ENCODE measurements around the gene EMC8. TPM values are rescaled to one million over a fixed set of nuclear protein-coding genes. Genes with fewer than 3 reads are reported as not detected.

EMC8 gene
- total RNA-seq, 2 donors from 2014 or later, result 32.5 to 40.1 TPM

DNA sequence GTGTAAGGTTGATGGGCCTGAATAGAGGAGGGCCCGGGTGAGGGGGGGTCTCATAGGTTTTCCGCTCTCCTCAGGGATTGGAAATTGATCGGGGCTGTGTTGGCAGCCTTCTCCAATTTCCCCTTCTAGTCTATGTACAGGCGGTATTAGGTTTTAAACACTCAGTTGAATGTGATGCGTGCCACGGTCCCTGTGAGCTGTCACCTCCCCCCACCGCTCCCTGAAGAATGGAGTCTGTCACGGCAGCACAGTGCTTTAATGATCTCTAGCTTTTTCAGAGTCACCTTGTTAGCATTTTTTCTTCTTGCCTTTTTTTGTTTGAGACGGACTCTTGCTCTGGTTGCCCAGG is 951 bp upstream of the EMC8 start:
- H3K9me3 ChIP-seq (ENCODE audit: control insufficient read depth, low read length, poor library complexity, severe bottlenecking), result no peaks in the 10 kb centered on the region
- peaks cover 37% of the 10 kb centered on the region for H3K4me1 Mint-ChIP-seq
- H3K27me3 Mint-ChIP-seq, result no peaks in the 10 kb centered on the region
- ATAC-seq (peak; percentile 53), DNase-seq (peak in 1 of 3 donors; percentile 21)
- peak overlapping the region; percentile 91 for H3K4me3 Mint-ChIP-seq
- H3K27ac Mint-ChIP-seq, result peak overlapping the region; percentile 98
- H3K36me3 Mint-ChIP-seq (ENCODE audit: low read depth), result peaks cover 21% of the 10 kb centered on the region

DNA sequence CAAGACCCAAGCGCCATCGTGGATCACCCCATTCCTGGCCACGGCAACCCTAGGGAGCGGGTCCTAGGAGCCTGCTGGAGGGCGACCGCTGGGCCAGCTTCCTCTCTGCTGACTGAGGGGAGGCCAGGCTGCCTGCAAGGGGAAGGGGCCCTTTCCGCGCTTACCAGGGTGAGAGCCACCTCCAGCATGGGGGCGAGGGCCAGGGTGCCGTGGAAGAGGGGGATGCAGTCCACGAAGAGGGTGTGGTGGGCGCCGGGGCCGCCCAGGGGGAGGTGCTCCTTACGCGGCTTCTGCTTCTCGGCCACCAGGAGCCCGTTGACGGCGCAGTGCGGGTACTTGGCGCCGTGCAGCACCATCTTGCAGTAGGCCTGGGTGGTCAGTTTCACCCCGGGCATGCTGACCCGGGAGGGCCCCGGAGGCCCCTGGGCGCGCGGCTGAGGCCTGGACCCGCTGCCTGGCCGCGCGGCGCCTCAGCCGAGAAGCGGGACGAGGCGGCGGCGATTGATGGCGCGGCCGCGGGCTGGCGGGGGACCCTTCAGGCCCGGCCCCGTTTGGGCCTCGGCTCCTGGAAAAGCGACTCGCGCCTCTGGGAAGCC is 345 bp downstream of the EMC8 start:
- Mint-ChIP-seq H3K4me1 (peaks cover 42% of the 10 kb centered on the region), H3K27me3 (no peaks in the 10 kb centered on the region), H3K4me3 (peak overlapping the region; percentile 91), H3K36me3 (ENCODE audit: low read depth) (peaks cover 18% of the 10 kb centered on the region), H3K27ac (peak overlapping the region; percentile 98)
- ATAC-seq (peak; percentile 21), DNase-seq (peak in 2 of 3 donors; percentile 18 to 19)
- H3K9me3 ChIP-seq (ENCODE audit: control insufficient read depth, low read length, poor library complexity, severe bottlenecking), result no peaks in the 10 kb centered on the region

DNA sequence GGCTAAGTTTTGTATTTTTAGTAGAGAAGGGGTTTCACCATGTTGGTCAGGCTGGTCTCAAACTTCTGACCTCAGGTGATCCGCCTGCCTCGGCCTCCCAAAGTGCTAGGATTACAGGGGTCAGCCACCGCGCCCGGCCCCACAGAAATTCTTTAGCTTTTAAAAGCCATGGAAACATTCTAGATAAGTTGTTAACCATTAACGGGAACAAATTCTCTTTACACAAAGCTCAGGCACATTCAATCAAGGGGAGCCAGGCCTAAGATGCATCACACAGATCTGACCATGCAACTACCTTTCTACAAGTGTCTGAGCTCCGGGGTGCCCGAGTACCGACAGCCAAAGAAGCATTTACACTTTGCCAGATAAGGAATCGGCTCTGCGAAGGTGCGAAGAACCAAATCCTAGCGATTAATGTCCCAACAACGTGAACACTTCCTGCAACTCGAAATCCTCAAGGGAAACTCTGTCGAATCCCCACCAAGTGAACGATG is 1.0 kb downstream of the EMC8 start:
- Mint-ChIP-seq H3K36me3 (ENCODE audit: low read depth) (peaks cover 12% of the 10 kb centered on the region), H3K4me3 (peak overlapping the region; percentile 91), H3K4me1 (peaks cover 39% of the 10 kb centered on the region), H3K27ac (peak overlapping the region; percentile 98), H3K27me3 (no peaks in the 10 kb centered on the region)
- no peak for DNase-seq
- no peaks in the 10 kb centered on the region for H3K9me3 ChIP-seq (ENCODE audit: control insufficient read depth, low read length, poor library complexity, severe bottlenecking)
- no peak for ATAC-seq

DNA sequence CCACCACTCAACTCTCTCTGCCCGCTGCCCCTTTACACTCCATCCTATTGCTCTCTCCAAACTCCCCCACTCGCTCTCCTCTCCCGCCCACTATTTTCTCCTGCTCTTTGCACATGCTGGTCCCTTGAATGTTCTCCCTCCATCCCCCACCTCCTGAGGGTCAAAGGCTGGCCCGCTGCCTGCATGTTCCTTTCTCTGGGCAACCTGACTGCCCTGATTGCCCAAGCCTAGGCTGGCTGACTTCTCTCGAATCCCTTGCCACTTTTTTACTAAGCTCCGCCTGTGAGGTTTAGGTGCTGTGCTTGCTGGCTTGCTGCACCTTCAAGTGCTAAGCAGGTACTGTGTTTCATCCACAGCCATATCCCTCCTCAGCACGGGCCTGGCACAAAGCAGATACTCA is 2.7 kb downstream of the EMC8 start:
- H3K27ac Mint-ChIP-seq, result peak overlapping the region; percentile 86
- H3K27me3 Mint-ChIP-seq, result no peaks in the 10 kb centered on the region
- no peaks in the 10 kb centered on the region for H3K9me3 ChIP-seq (ENCODE audit: control insufficient read depth, low read length, poor library complexity, severe bottlenecking)
- H3K36me3 Mint-ChIP-seq (ENCODE audit: low read depth), result peaks cover 7% of the 10 kb centered on the region
- DNase-seq (no peak), ATAC-seq (no peak)
- peak overlapping the region; percentile 28 for H3K4me3 Mint-ChIP-seq
- peaks cover 37% of the 10 kb centered on the region for H3K4me1 Mint-ChIP-seq

DNA sequence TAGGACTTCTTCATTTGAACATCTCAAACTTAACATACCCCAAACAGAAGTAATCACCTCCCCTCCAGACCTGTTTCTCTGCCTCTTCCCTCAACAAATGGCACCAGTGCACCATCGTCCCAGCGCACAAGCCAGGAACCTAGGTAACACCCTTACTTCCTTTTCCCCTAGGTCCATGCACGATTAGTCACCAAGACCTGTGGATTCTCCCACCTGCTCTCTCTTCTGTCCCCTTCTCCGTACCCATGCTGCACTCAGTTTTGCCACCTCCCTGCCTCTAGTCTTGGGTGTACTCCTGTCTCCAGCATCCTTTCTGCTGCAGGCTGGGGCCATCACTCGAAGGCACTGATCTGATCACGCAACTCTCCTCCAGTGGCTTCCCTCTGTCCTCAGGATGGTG is 3.2 kb downstream of the EMC8 start:
- DNase-seq (no peak), ATAC-seq (no peak)
- Mint-ChIP-seq H3K4me1 (peaks cover 38% of the 10 kb centered on the region), H3K4me3 (peak overlapping the region; percentile 28), H3K27ac (peak overlapping the region; percentile 86), H3K27me3 (no peaks in the 10 kb centered on the region), H3K36me3 (ENCODE audit: low read depth) (peaks cover 7% of the 10 kb centered on the region)
- H3K9me3 ChIP-seq (ENCODE audit: control insufficient read depth, low read length, poor library complexity, severe bottlenecking), result no peaks in the 10 kb centered on the region

DNA sequence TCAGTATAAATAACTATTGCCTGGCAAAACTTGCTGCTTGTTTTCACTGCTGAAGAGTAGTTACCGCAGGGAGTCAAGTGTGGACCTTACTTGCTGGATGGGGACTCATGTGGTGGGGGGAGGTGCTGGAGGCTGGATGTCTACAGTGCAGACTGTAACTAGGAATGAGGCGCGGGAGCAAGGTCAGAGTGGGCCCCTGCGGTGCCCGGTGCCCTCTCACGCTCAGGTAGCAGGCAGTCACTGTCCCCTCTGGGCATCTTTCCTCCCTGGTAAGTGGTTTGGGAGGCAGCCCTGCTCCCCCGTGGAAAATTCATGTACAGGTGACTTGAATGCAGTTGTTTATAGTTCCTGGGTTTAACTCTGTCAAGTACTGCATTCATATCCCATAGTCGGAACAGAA is 4.6 kb downstream of the EMC8 start:
- no peaks in the 10 kb centered on the region for H3K27me3 Mint-ChIP-seq
- DNase-seq, result no peak
- no peaks in the 10 kb centered on the region for H3K9me3 ChIP-seq (ENCODE audit: control insufficient read depth, low read length, poor library complexity, severe bottlenecking)
- H3K27ac Mint-ChIP-seq, result peak overlapping the region; percentile 39
- H3K36me3 Mint-ChIP-seq (ENCODE audit: low read depth), result peaks cover 9% of the 10 kb centered on the region
- H3K4me1 Mint-ChIP-seq, result peaks cover 35% of the 10 kb centered on the region
- ATAC-seq, result no peak
- no peak overlapping the region for H3K4me3 Mint-ChIP-seq

DNA sequence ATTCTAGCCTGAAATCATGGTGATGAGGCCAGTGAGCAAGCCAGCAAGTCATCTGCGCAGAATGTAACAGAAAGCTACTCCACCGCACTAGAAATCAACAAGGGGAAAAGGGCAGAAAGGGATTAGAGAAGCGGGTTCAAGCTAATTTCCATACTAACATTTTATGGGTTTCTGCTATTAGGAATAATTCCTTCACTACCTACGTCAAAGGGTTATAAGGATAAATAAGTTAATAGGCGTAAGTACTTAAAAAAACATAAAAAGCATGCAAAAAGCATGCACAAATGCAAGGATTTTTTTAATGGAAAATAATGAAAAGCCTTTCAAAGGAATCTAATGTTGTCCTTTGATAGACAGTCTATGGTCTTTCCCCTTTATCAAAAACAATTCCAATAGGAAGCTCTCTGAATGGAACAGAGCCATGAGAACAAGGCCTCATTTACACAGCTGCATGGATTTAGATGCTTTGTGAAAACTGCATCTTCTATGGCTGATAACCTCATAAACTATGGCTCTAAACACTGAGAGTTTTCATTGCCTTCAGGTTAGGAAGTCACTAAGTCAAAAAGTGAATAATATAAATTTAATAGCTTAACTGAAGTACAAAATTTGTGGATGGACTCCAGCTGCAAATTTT is 5.6 kb downstream of the EMC8 start:
- ATAC-seq (no peak), DNase-seq (no peak)
- peaks cover 9% of the 10 kb centered on the region for H3K36me3 Mint-ChIP-seq (ENCODE audit: low read depth)
- peak overlapping the region; percentile 19 for H3K4me3 Mint-ChIP-seq
- H3K27me3 Mint-ChIP-seq, result no peaks in the 10 kb centered on the region
- peak overlapping the region; percentile 39 for H3K27ac Mint-ChIP-seq
- H3K4me1 Mint-ChIP-seq, result peaks cover 36% of the 10 kb centered on the region
- H3K9me3 ChIP-seq (ENCODE audit: control insufficient read depth, low read length, poor library complexity, severe bottlenecking), result no peaks in the 10 kb centered on the region

DNA sequence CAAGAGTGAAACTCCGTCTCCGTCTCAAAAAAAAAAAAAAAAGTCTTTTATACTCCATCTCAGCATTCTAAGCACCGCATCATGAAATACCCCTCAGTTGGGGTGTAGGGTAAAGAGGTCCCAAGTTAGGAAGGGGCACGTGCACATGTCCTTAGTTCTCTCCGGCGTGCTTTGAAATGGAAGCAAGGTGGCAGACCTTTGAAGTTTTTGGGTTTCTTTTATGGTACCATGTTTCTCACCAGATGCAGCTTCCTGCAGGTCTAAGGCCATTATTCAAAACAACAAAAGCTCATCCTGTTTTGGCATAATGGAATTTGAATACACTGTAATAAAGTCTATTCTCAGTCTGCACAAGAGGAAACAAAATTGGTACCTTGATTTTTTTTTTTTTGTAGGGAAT is 9.6 kb downstream of the EMC8 start:
- no peak for ATAC-seq

DNA sequence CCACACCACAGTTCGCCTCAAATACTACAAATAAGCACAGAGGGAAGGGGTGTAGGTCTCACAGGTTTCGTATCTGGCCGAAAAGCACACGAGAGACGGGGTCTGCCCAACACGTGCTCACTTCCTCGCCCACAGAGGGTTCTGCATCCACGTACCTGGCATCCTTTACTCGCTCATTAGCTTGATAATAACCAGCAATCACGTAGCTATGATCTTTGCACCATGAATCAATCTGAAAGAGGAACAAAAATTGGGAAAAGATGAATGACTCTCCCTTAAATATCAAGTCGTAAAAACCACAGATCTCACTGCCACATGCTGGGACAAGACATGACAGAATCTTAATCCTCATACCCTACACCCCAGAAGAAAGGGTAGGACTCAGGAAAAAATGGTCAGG is 10.5 kb downstream of the EMC8 start:
- Mint-ChIP-seq H3K4me1 (peaks cover 21% of the 10 kb centered on the region), H3K4me3 (no peak overlapping the region), H3K36me3 (ENCODE audit: low read depth) (peaks cover 6% of the 10 kb centered on the region), H3K27ac (no peak overlapping the region), H3K27me3 (no peaks in the 10 kb centered on the region)
- no peaks in the 10 kb centered on the region for H3K9me3 ChIP-seq (ENCODE audit: control insufficient read depth, low read length, poor library complexity, severe bottlenecking)
- no peak for ATAC-seq
- no peak for DNase-seq

More for the DNA sequence above, 9.6 kb downstream of the EMC8 start:
- DNase-seq, result no peak
- H3K9me3 ChIP-seq (ENCODE audit: control insufficient read depth, low read length, poor library complexity, severe bottlenecking), result no peaks in the 10 kb centered on the region
- H3K27me3 Mint-ChIP-seq, result no peaks in the 10 kb centered on the region
- peaks cover 26% of the 10 kb centered on the region for H3K4me1 Mint-ChIP-seq
- peaks cover 6% of the 10 kb centered on the region for H3K36me3 Mint-ChIP-seq (ENCODE audit: low read depth)
- no peak overlapping the region for H3K27ac Mint-ChIP-seq
- no peak overlapping the region for H3K4me3 Mint-ChIP-seq

DNA sequence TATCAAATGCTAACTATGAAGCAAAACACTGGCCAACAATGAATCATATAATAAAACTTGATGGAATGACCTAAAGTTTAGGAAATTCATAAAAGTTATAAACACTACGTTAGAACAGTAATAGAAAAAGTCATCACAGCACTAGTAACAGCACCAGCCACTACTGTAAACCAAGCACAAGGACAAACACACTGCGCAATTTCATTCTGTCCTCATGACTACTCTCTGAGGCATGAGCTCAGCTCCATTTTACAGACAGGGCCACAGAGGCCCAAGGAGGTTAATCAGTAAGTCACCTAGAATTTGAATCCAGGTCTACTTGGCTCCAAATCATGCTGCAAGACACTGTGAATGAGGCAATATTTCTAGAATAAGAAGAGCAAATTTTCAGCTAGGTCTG is 13.4 kb downstream of the EMC8 start:
- Mint-ChIP-seq H3K4me1 (peaks cover 19% of the 10 kb centered on the region), H3K27ac (peak overlapping the region; percentile 61), H3K27me3 (no peaks in the 10 kb centered on the region), H3K4me3 (no peak overlapping the region), H3K36me3 (ENCODE audit: low read depth) (peaks cover 6% of the 10 kb centered on the region)
- H3K9me3 ChIP-seq (ENCODE audit: control insufficient read depth, low read length, poor library complexity, severe bottlenecking), result no peaks in the 10 kb centered on the region
- no peak for DNase-seq
- ATAC-seq, result no peak

DNA sequence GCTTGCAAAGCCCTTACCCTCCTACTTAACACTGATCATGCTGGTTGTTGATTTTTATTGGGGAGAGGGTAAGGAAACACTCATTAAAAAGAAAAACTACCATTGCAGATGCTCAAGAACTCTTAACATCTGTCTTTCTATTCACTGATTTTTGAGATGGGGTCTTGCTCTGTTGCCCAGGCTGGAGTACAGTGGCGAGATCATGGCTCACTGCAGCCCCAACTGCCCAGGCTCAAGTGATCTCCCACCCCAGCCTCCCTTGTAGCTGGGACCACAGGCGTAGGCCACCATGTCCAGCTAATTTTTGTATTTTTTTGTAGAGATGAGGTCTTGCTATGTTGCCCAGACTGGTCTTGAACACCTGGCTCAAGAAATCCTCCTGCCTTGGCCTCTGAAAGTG is 14.5 kb downstream of the EMC8 start:
- ATAC-seq, result no peak
- no peak for DNase-seq
- peaks cover 15% of the 10 kb centered on the region for H3K4me1 Mint-ChIP-seq
- no peaks in the 10 kb centered on the region for H3K9me3 ChIP-seq (ENCODE audit: control insufficient read depth, low read length, poor library complexity, severe bottlenecking)
- H3K4me3 Mint-ChIP-seq, result no peak overlapping the region
- H3K36me3 Mint-ChIP-seq (ENCODE audit: low read depth), result peaks cover 7% of the 10 kb centered on the region
- no peak overlapping the region for H3K27ac Mint-ChIP-seq
- no peaks in the 10 kb centered on the region for H3K27me3 Mint-ChIP-seq

DNA sequence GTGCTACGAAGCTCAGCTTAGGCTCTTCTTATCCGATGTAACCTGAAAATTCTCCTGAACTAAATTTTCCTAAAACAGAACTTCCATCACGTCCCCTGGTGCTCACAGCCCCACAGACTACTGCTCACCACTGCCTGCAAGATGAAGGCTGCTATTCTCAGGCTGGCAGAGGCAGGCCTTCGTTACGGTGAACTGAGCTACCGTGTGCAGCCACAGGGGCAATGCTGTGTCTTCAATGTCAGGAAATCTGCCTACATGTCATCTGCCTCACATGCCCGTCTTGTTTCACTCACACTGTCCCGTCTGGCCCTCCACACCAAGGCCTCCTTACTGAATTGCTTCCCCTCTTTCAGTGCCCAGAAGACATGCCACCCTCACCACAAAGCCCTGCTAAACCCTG is 15.9 kb downstream of the EMC8 start:
- Mint-ChIP-seq H3K36me3 (ENCODE audit: low read depth) (peaks cover 10% of the 10 kb centered on the region), H3K27ac (peak overlapping the region; percentile 79), H3K27me3 (no peaks in the 10 kb centered on the region), H3K4me1 (peaks cover 16% of the 10 kb centered on the region), H3K4me3 (peak overlapping the region; percentile 43)
- no peak for ATAC-seq
- no peak for DNase-seq
- H3K9me3 ChIP-seq (ENCODE audit: control insufficient read depth, low read length, poor library complexity, severe bottlenecking), result no peaks in the 10 kb centered on the region

DNA sequence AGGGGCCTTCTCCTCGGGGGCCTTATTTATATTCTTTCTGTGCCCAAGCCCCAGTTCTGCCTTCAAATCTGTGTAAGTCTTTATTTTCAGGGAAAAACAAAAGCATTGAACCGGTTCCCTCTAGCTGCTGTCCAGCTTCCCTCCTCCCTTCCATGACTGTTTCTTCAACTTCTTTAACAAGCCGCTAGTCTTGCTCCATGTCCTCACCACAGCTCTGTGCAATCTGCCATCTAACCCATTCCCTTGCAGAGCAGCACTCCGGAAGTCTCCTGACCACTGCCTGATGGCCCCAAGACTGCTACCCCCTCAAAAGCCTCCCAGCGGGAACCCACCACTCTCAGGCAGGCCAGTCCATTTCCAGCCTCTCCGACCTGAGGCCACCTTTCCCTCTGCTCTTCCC is 16.9 kb downstream of the EMC8 start:
- ATAC-seq, result no peak
- H3K27ac Mint-ChIP-seq, result peak overlapping the region; percentile 84

More for the DNA sequence above, 16.9 kb downstream of the EMC8 start:
- no peaks in the 10 kb centered on the region for H3K27me3 Mint-ChIP-seq
- peaks cover 16% of the 10 kb centered on the region for H3K4me1 Mint-ChIP-seq
- H3K4me3 Mint-ChIP-seq, result peak overlapping the region; percentile 72
- H3K9me3 ChIP-seq (ENCODE audit: control insufficient read depth, low read length, poor library complexity, severe bottlenecking), result no peaks in the 10 kb centered on the region
- peaks cover 10% of the 10 kb centered on the region for H3K36me3 Mint-ChIP-seq (ENCODE audit: low read depth)
- DNase-seq, result no peak

Measured in T-helper 17 cell (primary cell).